H1 (cell line): ENCODE results near the gene ZBED1. TPM values are rescaled to one million over a fixed set of nuclear protein-coding genes. Genes with fewer than 3 reads are reported as not detected.

Experiments
- CTCF ChIA-PET: fragments of 300-600 bp; sonication (Branson Sonifier 250); formaldehyde crosslinking; loops from one replicate; lab custom pipeline; 2021; ENCODE audit not compliant: partially characterized antibody; lab: Charles Lee
- POLR2A ChIA-PET: fragments of 300-600 bp; sonication (Branson Sonifier 250); formaldehyde crosslinking; loops from one replicate; lab custom pipeline; 2021; ENCODE audit warnings: inconsistent platforms; ENCODE audit not compliant: partially characterized antibody; lab: Charles Lee
- DNase-seq, 2 experiments: peaks; one replicate each; pipeline versions ENCODE4 v3.0.0 to v3.0.0-alpha.2; 2010 to 2022; ENCODE audit warnings: low spot score in 2 of 2, low read depth in 1 of 2, mixed read lengths in 1 of 2
- FAIRE-seq: peaks from 2 replicates; lab custom pipeline; 2011; peaks lifted over from hg19 to GRCh38; lab: Jason Lieb, UNC
- H2AFZ ChIP-seq: 2 replicates; pipeline ENCODE4 v1.8.1; 2012; ENCODE audit warnings: low read length, inconsistent platforms
- H2AK5ac ChIP-seq: 2 replicates; pipeline ENCODE4 v1.6.1; 2013; ENCODE audit warnings: low read depth, low read length
- H2BK120ac ChIP-seq: replicated peaks from 2 replicates; pipeline ENCODE3; 2013; ENCODE audit warnings: low read depth, low read length, inconsistent platforms
- H2BK12ac ChIP-seq: 2 replicates; pipeline ENCODE4 v1.6.1; 2013; ENCODE audit warnings: low read depth, low read length
- H2BK15ac ChIP-seq: 2 replicates; pipeline ENCODE4 v1.6.1; 2013; ENCODE audit warnings: low read length
- H2BK20ac ChIP-seq: 2 replicates; pipeline ENCODE4 v1.6.1; 2013; ENCODE audit warnings: low read length
- H2BK5ac ChIP-seq: 2 replicates; pipeline ENCODE4 v1.6.1; 2013; ENCODE audit warnings: low read depth, low read length
- H3K14ac ChIP-seq: 2 replicates; pipeline ENCODE4 v1.6.1; 2013; ENCODE audit warnings: inconsistent platforms; ENCODE audit not compliant: insufficient read length
- H3K18ac ChIP-seq: 2 replicates; pipeline ENCODE4 v1.6.1; 2013; ENCODE audit warnings: low read length; ENCODE audit errors: extremely low read depth
- H3K23ac ChIP-seq: 2 replicates; pipeline ENCODE4 v1.6.1; 2013; ENCODE audit warnings: inconsistent platforms; ENCODE audit not compliant: insufficient read length
- H3K23me2 ChIP-seq: 2 replicates; pipeline ENCODE4 v1.6.1; 2013; ENCODE audit warnings: low read depth, low read length
- H3K27ac ChIP-seq: 2 replicates; pipeline ENCODE4 v1.6.1; 2011; ENCODE audit warnings: low read depth, low read length, inconsistent platforms
- H3K27me3 ChIP-seq, 4 experiments: replicated peaks in 1 of 4; 1 replicate in 1 of 4; 2 replicates in 3 of 4; pipeline versions ENCODE4 v1.6.1 to v1.8.1; 2011 to 2013; ENCODE audit warnings: low read length in 3 of 4, mild to moderate bottlenecking in 3 of 4, inconsistent platforms in 2 of 4, mixed read lengths in 2 of 4, moderate library complexity in 1 of 4; ENCODE audit not compliant: control insufficient read depth in 3 of 4, insufficient read depth in 3 of 4; ENCODE audit errors: extremely low read depth in 1 of 4
- H3K36me3 ChIP-seq, 4 experiments: 2 replicates each; pipeline versions ENCODE4 v1.6.1 to v1.8.1; 2011 to 2013; ENCODE audit warnings: mild to moderate bottlenecking in 4 of 4, low read length in 3 of 4, moderate library complexity in 2 of 4, control low read depth in 1 of 4, inconsistent platforms in 1 of 4; ENCODE audit not compliant: insufficient read depth in 4 of 4, control insufficient read depth in 2 of 4
- H3K4ac ChIP-seq: replicated peaks from 2 replicates; pipeline ENCODE3; 2013; ENCODE audit warnings: low read length, low read depth, mixed read lengths, inconsistent platforms; ENCODE audit not compliant: insufficient read length
- H3K4me1 ChIP-seq, 4 experiments: replicated peaks in 1 of 4; 1 replicate in 1 of 4; 2 replicates in 3 of 4; pipeline versions ENCODE4 v1.6.1 to v1.8.1; 2011 to 2013; ENCODE audit warnings: low read length in 3 of 4, inconsistent platforms in 2 of 4, mixed read lengths in 1 of 4; ENCODE audit not compliant: insufficient read depth in 4 of 4, control insufficient read depth in 3 of 4
- H3K4me2 ChIP-seq, 2 experiments: 2 replicates each; pipeline versions ENCODE4 v1.6.1 to v1.8.1; 2011 to 2013; ENCODE audit warnings: low read depth in 2 of 2, low read length in 2 of 2, control low read depth in 1 of 2, inconsistent platforms in 1 of 2, mild to moderate bottlenecking in 1 of 2; ENCODE audit not compliant: insufficient read depth in 1 of 2
- H3K4me3 ChIP-seq, 4 experiments: fragments of 200-600, 300-600 bp in 1 of 4; sonication (generic), shearing (Covaris generic), sonication (Bioruptor Twin) in 1 of 4; 2 replicates each; pipeline versions ENCODE4 v1.5.1 to v1.8.1; 2011 to 2016; ENCODE audit warnings: low read length in 4 of 4, low read depth in 3 of 4, control low read depth in 2 of 4, inconsistent platforms in 2 of 4, mild to moderate bottlenecking in 2 of 4, mixed read lengths in 1 of 4, moderate library complexity in 1 of 4; ENCODE audit not compliant: insufficient read depth in 2 of 4; ENCODE audit errors: extremely low read depth in 1 of 4
- H3K56ac ChIP-seq: replicated peaks from 2 replicates; pipeline ENCODE3; 2013; ENCODE audit warnings: low read depth, mild to moderate bottlenecking, mixed read lengths, low read length, inconsistent platforms; ENCODE audit not compliant: insufficient read length
- H3K79me1 ChIP-seq: 2 replicates; pipeline ENCODE4 v1.6.1; 2013; ENCODE audit warnings: low read depth, low read length, control low read depth
- H3K79me2 ChIP-seq, 2 experiments: 2 replicates each; pipeline versions ENCODE4 v1.6.1 to v1.8.1; 2012 to 2013; ENCODE audit warnings: low read length in 2 of 2, mild to moderate bottlenecking in 2 of 2, inconsistent platforms in 1 of 2; ENCODE audit not compliant: insufficient read depth in 2 of 2, control insufficient read depth in 1 of 2
- H3K9ac ChIP-seq, 4 experiments: replicated peaks in 1 of 4; 1 replicate in 1 of 4; 2 replicates in 3 of 4; pipeline versions ENCODE4 v1.6.1 to v1.8.1; 2011 to 2013; ENCODE audit warnings: low read depth in 3 of 4, low read length in 3 of 4, control low read depth in 2 of 4, mild to moderate bottlenecking in 2 of 4, moderate library complexity in 2 of 4, inconsistent platforms in 1 of 4; ENCODE audit errors: extremely low read depth in 1 of 4
- H3K9me3 ChIP-seq, 2 experiments: 2 replicates each; pipeline versions ENCODE4 v1.6.1 to v1.8.1; 2012 to 2013; ENCODE audit warnings: mild to moderate bottlenecking in 2 of 2, moderate library complexity in 2 of 2, control low read depth in 1 of 2, inconsistent platforms in 1 of 2, low read depth in 1 of 2, low read length in 1 of 2, mixed read lengths in 1 of 2; ENCODE audit not compliant: insufficient read depth in 2 of 2
- H4K20me1 ChIP-seq, 2 experiments: replicated peaks in 1 of 2; 2 replicates each; pipeline versions ENCODE3 to v1.8.1; 2011 to 2013; ENCODE audit warnings: inconsistent platforms in 2 of 2, low read length in 2 of 2, mild to moderate bottlenecking in 1 of 2; ENCODE audit not compliant: insufficient read depth in 2 of 2, control insufficient read depth in 1 of 2
- H4K5ac ChIP-seq: 2 replicates; pipeline ENCODE4 v1.6.1; 2013; ENCODE audit warnings: low read length, low read depth, mixed read lengths, inconsistent platforms; ENCODE audit not compliant: insufficient read length
- H4K8ac ChIP-seq: 2 replicates; pipeline ENCODE4 v1.8.0; 2013; ENCODE audit warnings: mild to moderate bottlenecking, moderate library complexity, low read length, inconsistent platforms; ENCODE audit not compliant: insufficient read depth; ENCODE audit errors: extremely low read depth
- H4K91ac ChIP-seq: replicated peaks from 2 replicates; pipeline ENCODE3; 2013; ENCODE audit warnings: low read length, mixed read lengths, inconsistent platforms; ENCODE audit not compliant: insufficient read length
- ASH2L ChIP-seq: fragments of 200-600, 300-600 bp; sonication (generic); IDR thresholded peaks from one replicate; pipeline ENCODE4 v1.7.1; 2017; ENCODE audit warnings: low read length
- HDAC2 ChIP-seq, 2 experiments: fragments of 300-600 bp in 1 of 2; sonication (generic) in 1 of 2; IDR thresholded peaks; 2 replicates each; pipeline ENCODE4 v1.6.1; 2011 to 2012; ENCODE audit warnings: low read depth in 2 of 2, low read length in 2 of 2, mild to moderate bottlenecking in 2 of 2, moderate library complexity in 2 of 2, borderline replicate concordance in 1 of 2, inconsistent platforms in 1 of 2
- TAF7 ChIP-seq: optimal IDR thresholded peaks from 2 replicates; pipeline ENCODE3; 2011; ENCODE audit warnings: low read depth, mild to moderate bottlenecking, inconsistent platforms, low read length, moderate library complexity, borderline replicate concordance
- WGBS, 2 experiments: shearing (Covaris generic) in 1 of 2; methylation state at CpG; one replicate each; pipeline versions ENCODE4 v1.1.6 to v1.1.7; 2013 to 2015; ENCODE audit warnings: low lambda C conversion rate in 2 of 2, mixed read lengths in 2 of 2, inconsistent platforms in 1 of 2, low coverage in 1 of 2, missing lambda C conversion rate in 1 of 2; ENCODE audit not compliant: insufficient replicate concordance in 2 of 2, insufficient coverage in 1 of 2, insufficient read length in 1 of 2; ENCODE audit errors: extremely low coverage in 1 of 2, missing lambda C conversion rate in 1 of 2; 5-methylcytosine and 5-hydroxymethylcytosine counted together
- polyA plus RNA-seq, 7 experiments: library from polyadenylated mRNA; depleted of rRNA in 3 of 7; stranded (reverse) in 5 of 7; unstranded in 2 of 7; fragments of >200 nt in 5 of 7; fragments of 200-250 nt in 2 of 7; gene quantifications; 1 replicate in 5 of 7; 2 replicates in 1 of 7; 4 replicates in 1 of 7; pipeline versions ENCODE4 v1.2.1 to v1.2.3, GENCODE V29; 2011 to 2013; ENCODE audit warnings: missing spikeins in 2 of 7, mixed read lengths in 2 of 7
- total RNA-seq: library from RNA; stranded (reverse); fragmentation: NEBNext Ultra II Directional; extraction: Animal tissue kit (Norgen Biotek cat#: 25700); gene quantifications from 2 replicates; pipeline ENCODE4 v1.2.1, GENCODE V29; 2021

The ZBED1 gene
- total and polyA plus RNA-seq, 2 of the 8 experiments (the other 6 are each of a cell fraction or from before 2014, with no cell fraction given), result 28.5 to 45.8 TPM

GRCh38 chrX:2539586-2539985, 38.8 kb upstream of the ZBED1 start:
- Histone ChIP-seq H3K18ac (no peak overlapping the region), H2BK15ac (no peak overlapping the region), H3K23me2 (no peaks in the 10 kb centered on the region), H3K9me3 (peaks cover 0 to 3% of the 10 kb centered on the region in 2 experiments; a peak in 1 of 4 replicates), H4K5ac (no peak overlapping the region), H3K36me3 (no peaks in the 10 kb centered on the region), H4K20me1 (no peaks in the 10 kb centered on the region), H3K4me2 (no peak overlapping the region), H2AFZ (no peak overlapping the region), H3K79me1 (no peaks in the 10 kb centered on the region), H3K9ac (no peak overlapping the region), H3K27ac (no peak overlapping the region), H3K23ac (no peak overlapping the region), H2AK5ac (no peak overlapping the region), H2BK120ac (no peak overlapping the region), H3K27me3 (no peaks in the 10 kb centered on the region), H3K4me3 (no peak overlapping the region), H4K91ac (no peak overlapping the region), H3K4me1 (peaks cover 0 to 4% (median 0%) of the 10 kb centered on the region in 4 experiments; a peak in 2 of 7 replicates), H4K8ac (no peak overlapping the region), H3K14ac (no peak overlapping the region), H2BK12ac (no peak overlapping the region), H3K56ac (no peak overlapping the region), H3K4ac (no peak overlapping the region), H2BK20ac (no peak overlapping the region), H3K79me2 (no peaks in the 10 kb centered on the region), H2BK5ac (no peak overlapping the region)
- FAIRE-seq (no peak), DNase-seq (no peak)
- POLR2A ChIA-PET, result no interaction called here
- CTCF ChIA-PET, result no interaction called here
- 91% methylated on average over 3 of the region's 3 CpGs; no CpG with 5 or more reads in 1 of the 2 experiments for WGBS, 2 experiments
- TF ChIP-seq TAF7, result no peak
- no peak for TF ChIP-seq HDAC2 (IDR thresholded peaks at IDR 0.05; ENCODE audit: borderline replicate concordance in 1 of 2, low read depth in 2 of 2, low read length in 2 of 2)
- no peak for TF ChIP-seq ASH2L
